ENCODE measurements around the gene CCDC9B.

Gene CCDC9B

GRCh38 chr15:40365624-40366456, 25.1 kb upstream of the CCDC9B start:
- DNase-seq (ENCODE audit: low spot score): no peak

- no peak for DNase-seq (ENCODE audit: low spot score)
Measured at GRCh38 chr15:40365016-40365415, 24.3 kb upstream of the CCDC9B start.

DNA sequence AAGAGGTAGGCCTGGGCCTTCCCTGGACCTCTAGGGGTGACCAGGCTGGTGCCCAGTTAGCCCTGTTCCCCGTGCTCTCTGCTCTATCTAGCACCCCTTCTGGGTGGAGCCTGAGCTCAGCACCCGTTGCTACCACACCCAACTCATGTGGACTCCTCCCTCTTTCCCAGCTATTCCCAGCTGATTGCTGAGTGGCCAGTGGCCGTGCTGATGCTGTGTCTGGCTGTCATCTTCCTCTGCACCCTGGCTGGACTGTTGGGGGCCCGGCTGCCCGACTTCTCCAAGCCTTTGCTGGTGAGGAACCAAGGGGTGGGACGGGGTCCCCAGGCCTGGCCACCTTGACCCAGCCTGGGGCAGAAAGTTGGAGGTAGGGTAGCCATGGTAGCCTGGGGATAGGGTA, 23.5 kb upstream of the CCDC9B start:
- DNase-seq (ENCODE audit: low spot score): no peak

- DNase-seq (ENCODE audit: low spot score): no peak
Measured at GRCh38 chr15:40363611-40364010, 22.9 kb upstream of the CCDC9B start.

DNA sequence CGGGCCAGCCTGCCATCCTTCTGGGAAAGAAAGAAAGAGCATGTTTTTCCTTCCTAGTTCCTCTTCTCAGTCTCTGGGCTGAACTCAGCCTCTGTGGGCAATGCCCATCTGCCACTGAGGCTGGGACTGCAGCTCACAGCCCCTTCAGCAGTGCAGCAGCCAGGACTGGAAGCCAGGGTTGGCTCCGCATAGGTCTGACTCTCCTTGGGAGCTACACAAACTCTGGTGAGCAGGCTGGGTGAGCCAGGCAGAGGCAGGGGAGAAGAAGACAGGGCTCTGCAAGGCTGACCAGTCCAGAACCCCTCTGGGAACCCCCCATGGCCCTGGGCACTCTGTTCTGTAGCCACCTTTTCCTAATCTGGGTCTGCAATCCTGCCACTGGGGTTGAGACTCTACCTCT, 20.9 kb upstream of the CCDC9B start:
- no peak for DNase-seq (ENCODE audit: low spot score)

- DNase-seq (ENCODE audit: low spot score): no peak
Measured at GRCh38 chr15:40360015-40360414, 19.3 kb upstream of the CCDC9B start.

DNA sequence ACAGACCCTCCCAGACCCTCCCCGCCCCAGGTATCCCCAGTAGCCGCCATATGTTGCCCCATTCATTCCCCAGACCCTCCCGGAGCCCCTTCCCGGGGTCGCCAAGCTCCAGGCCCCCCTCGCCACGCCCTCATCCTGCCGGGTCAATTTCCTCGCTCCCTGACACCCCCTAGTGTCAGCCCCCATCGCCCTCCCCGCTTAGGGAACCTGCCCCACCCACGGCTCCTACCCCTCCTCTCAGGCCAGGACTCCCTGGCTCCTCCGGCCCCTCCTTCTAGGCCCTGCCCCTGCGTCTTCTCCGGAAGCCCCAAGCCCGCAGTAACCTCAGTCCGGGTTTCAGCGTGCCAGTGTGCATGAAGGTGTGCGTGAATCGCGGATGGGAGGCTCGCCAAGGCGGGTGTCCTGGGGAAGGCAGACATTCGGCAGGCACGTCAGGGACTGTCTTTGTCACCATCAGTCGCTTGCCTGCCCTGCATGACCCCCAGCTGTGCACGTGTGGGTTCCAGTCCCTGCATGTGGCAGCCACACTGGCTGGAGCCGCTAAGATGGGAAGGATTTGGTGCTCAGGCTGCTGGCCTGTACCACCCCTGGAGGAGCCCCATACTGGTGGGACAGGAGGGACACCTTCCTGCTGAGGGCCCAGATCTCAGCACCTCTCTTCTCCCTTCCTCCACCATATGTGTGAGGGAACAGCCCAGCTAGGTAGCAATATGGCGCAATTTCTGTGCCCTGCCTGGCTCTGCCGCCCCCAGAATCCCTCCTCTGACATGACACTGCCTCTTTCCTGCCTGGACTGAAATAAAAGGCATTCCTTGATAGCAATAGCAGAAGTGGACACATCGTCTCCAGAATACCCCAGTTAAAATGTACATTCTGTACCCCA, 18.0 kb upstream of the CCDC9B start:
- DNase-seq (ENCODE audit: low spot score): peak; percentile 75

- peak; percentile 99 for DNase-seq (ENCODE audit: low spot score)
Measured at GRCh38 chr15:40357723-40358470, 17.2 kb upstream of the CCDC9B start, which contains the start of gene DISP2. DISP2 (plus strand) TSS chr15:40358219; CDS start chr15:40358322, 103 bp downstream.

DNA sequence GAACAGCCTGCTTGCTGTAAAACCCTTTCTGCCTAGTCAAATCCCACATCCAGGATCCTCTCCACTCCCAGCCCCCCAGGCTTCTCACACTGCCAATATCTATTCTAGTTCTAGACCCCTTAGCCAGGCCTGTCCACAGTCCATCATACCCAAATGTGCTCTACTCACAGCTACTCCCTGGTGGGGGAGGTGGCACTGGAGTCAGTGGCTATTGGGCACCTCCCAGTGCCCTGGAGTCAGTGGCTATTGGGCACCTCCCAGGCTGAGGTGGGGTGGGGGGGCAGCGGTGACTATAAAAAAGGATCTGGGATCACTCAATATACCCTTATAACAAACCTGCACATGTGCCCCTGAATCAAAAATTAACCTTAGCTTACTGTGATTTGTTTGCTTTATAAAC, 16.5 kb upstream of the CCDC9B start:
- DNase-seq (ENCODE audit: low spot score): no peak

- DNase-seq (ENCODE audit: low spot score): no peak
Measured at GRCh38 chr15:40355976-40356585, 15.3 kb upstream of the CCDC9B start.

DNA sequence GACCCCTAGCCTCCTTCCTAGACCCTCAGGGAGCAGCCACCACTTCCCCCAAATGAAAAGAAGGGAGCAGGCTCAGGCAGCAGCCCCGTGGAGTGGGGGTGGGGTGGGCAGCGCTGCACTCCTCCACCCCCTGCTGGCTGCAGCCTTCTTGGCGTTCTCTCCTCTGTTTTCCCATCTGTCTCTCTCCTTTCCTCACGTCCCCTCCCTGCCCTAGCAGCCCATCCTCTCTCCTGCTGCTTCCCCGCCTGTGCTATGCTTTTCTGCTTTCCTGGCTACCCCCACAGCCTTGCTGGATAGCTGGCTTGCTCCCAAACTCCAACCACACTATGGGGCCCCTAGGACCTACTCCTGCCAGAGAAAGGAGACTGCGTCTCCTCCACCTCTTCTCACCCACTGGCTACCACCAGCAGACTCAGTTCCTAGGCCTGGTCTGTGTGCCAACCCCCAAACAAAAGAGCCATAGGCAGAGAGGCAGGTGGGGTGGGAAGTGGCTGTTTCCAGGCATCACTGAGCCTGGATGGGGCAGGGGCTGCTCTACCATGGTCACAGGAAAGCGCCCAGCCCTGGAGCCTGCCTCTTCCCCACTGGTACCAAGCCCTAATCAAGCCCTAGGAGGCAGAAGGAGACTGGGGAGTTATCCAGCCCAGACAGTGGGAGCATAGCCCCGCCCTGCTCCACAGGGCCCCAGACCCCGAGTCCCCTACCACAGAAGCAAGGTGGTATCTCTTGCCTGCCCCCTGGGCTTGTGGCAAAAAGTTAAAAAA, 13.9 kb upstream of the CCDC9B start:
- peak; percentile 87 for DNase-seq (ENCODE audit: low spot score)

GRCh38 chr15:40353697-40354096, 13.0 kb upstream of the CCDC9B start:
- DNase-seq (ENCODE audit: low spot score): no peak

GRCh38 chr15:40352281-40352901, 11.7 kb upstream of the CCDC9B start:
- DNase-seq (ENCODE audit: low spot score): no peak

GRCh38 chr15:40349163-40349562, 8.4 kb upstream of the CCDC9B start:
- DNase-seq (ENCODE audit: low spot score): no peak

GRCh38 chr15:40348474-40348870, 7.7 kb upstream of the CCDC9B start:
- no peak for DNase-seq (ENCODE audit: low spot score)

- DNase-seq (ENCODE audit: low spot score): no peak
Measured at GRCh38 chr15:40347559-40348473, 7.1 kb upstream of the CCDC9B start.

- DNase-seq (ENCODE audit: low spot score): no peak
Measured at GRCh38 chr15:40346579-40347558, 6.1 kb upstream of the CCDC9B start.

GRCh38 chr15:40345867-40346578, 5.3 kb upstream of the CCDC9B start:
- DNase-seq (ENCODE audit: low spot score): no peak
